HG03159 (cell line): ENCODE measurements around the gene MALRD1.
"Not testable (repeated sequence)": the region's sequence is repeated elsewhere in the genome, so short reads cannot be mapped to it uniquely, and the experiment has no call there.

ENCODE experiments used
- ATAC-seq: cut with Tn5 transposase; IDR thresholded peaks from one replicate; pipeline ENCODE4 v1.9.1; 2021; ENCODE audit warnings: mild to moderate bottlenecking, moderate library complexity; ENCODE audit not compliant: unreplicated experiment

Gene MALRD1

DNA sequence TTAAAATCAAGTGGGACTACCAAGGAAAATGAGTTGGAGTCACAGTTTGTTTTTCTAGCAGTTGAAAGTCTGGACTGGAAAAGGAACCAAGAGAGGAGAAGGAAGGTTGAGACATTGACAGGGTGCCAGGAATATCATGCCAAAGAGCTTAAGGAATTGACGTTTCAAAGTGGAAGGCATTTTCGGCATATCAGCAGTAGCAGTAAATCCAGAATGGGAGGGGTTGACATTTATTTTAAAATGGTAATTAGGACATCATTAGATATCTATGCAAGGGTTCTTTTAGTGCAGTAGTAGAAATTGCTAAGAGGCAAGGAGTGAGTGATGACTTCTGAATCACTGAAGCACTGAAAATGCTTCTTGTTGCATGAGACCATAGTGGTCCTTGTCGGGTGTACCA, 431.8 kb downstream of the MALRD1 start:
- ATAC-seq = no peak

DNA sequence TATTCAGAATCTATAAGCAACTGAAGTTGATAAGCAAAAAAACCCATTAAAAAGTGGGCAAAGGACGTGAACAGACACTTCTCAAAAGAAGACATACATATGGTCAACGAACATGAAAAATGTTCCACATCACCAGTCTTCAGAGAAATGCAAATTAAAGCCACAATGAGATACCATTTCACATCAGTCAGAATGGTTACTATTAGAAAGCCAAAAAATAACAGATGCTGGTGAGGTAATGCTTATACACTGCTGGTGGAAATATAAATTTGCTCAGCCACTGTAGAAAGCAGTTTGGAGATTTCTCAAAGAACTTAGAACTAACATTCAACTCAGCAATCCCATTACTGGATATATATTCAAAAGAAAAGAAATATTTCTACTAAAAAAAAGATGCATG, 434.8 kb downstream of the MALRD1 start:
- no peak for ATAC-seq

DNA sequence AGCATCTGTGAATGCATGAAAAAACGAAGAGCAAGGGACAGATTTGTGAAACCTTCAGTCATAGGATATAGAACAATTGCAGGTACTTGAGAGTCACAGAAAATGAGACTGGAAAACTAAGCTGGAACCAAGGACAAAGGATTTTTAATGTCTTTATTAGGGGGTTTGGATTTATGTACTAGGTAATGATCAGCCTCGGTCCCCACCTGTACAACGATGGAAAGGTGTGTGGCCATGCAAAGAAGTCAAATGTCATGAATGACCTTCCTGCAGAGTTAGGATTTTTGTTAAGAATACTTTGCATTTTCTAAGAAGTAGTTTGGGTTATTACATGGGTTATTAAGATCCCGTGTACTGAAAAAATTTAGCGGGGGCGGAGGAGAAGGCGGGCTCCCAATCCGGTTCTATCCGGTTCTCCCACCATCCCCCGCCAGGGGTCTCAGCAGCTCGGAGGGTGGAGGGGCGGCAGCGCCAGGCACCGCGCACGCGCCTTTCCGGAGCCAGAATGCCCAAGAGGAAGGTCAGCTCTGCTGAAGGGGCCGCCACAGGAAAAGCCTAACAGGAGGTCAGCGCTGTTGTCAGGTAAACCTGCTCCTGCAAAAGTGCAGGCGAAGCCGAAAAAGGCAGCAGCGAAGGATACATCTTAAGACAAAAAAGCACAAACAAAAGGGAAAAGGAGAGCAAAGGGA, 440.1 kb downstream of the MALRD1 start:
- no peak for ATAC-seq

DNA sequence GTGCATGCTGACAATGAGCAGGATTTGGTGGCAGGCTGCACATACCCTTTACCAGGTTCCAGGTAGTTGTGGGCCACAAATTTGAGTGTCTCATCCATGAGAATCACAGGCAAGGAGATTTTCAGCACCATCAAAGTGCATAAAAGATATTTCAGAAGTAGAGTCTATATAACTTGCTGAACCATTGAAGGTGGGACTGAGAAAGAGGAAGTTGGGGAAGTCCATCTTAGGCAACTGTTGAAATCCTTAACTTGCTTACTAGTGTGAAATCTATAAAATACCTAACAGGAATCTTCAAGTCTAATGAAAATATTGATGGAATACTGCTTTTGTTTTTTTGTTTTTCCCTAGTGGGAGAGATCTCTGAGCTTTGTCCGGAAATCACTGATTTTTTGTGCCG, 442.6 kb downstream of the MALRD1 start:
- ATAC-seq = no peak

DNA sequence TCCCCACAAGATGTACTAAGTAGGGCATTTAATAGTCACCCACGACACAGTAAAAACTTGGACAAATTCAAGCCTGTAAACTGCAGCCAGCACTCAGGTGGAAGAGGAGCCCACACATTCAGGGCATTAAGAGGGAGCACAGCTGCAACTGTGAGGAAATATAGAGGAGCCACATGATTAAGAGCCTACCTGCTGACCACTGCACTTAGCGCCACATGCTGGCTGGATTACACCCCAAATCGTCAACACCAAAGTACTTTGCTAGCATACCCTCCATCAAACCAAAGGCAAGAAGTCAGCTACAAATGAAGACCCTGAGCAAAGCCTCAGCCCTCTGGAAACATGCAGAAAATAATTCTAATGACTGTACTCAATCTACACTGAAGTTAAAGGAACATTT, 445.3 kb downstream of the MALRD1 start:
- no peak for ATAC-seq

DNA sequence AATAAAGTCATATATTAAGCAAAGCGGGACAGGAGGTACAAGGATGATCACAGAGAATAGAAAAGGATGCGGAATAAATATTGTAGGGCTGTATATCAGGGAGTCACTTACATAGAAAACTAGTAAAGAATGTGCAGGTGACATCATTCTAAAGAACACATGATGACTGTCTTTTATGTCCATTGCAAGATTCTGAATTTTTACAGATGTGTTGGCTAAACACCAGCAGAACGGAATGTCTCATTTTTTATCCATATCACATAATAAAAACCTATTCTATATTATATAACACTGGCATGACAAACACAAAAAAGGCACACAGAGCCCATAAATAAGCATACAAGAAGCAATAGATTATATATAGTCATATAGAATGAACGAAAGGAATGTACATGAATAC, 448.4 kb downstream of the MALRD1 start:
- no peak for ATAC-seq

DNA sequence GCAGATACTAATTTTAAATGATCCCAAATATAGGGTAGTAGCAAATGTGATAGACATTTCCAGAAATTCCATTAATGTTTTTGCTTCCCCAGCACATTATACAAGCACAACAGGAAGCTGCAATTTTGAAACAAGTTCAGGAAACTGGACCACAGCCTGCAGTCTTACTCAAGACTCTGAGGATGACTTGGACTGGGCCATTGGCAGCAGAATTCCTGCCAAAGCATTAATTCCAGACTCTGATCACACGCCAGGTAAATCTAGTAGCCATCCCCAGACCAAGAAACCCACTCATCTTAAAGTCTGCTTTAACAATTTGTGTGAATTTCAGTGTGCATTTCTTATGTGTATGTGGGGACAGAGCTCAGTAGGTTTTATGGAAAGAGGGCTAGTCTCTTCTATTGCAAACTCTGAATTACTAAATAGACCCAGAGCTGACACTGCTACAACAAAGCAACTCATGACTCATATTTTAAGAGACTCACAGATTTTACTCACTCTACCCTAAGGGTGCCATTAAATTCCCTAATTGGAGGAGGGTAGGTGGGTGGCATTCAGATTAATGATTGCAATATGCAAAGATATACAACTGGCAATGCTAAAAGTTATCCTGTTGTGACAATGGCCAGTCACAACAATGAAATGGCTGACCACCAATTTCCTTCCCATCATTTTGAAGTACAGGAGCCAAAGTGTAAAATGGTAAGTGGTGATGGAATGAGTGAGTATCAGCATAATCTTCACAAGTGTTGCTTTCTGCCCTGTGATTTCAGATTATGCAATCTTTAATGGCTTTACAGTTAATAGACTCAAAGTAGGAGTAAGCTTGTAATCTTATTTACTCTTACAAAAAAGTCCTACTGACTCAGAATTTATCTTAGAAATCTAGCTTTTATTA, 450.0 kb downstream of the MALRD1 start:
- no peak for ATAC-seq

DNA sequence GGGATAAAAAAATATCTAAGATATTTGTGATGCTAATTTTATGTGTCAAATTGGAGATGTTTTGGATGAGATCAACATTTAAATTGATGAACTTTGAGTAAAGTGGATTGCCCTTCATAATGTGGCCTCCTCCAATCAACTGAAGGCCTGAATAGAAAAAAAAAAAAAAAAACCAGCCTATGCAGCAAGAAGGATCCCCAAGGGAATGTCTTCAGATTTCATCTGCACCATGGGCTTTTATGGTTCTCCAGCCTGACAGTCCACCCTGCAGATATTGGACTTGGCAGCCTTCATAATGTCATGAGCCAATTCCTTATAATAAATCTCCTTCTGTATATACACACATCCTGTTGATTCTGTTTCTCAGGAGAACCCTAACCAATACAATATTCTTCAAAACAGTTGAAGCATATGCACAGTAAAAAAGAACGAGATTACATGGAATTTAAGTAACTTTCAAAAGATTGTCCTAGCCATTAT, 450.7 kb downstream of the MALRD1 start:
- no peak for ATAC-seq

DNA sequence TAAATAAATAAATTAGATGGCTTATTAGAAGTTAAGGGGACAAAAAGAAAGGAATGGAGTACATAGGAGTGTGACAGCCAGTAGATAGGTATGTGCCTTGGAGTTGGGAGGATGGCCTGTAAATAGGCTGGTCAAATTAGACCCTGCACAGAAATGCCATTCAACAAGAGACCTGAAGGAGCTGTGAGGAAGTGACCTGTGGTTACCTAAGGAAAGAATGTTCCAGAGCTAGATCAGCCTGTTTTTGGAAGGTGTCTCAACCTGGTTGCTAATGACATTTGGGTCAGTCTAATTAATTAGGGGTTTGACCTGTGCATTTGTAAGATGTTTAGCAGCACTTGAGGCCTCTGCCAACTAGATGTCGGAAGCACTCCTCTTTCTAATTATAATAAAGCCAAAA, 452.4 kb downstream of the MALRD1 start:
- no peak for ATAC-seq

DNA sequence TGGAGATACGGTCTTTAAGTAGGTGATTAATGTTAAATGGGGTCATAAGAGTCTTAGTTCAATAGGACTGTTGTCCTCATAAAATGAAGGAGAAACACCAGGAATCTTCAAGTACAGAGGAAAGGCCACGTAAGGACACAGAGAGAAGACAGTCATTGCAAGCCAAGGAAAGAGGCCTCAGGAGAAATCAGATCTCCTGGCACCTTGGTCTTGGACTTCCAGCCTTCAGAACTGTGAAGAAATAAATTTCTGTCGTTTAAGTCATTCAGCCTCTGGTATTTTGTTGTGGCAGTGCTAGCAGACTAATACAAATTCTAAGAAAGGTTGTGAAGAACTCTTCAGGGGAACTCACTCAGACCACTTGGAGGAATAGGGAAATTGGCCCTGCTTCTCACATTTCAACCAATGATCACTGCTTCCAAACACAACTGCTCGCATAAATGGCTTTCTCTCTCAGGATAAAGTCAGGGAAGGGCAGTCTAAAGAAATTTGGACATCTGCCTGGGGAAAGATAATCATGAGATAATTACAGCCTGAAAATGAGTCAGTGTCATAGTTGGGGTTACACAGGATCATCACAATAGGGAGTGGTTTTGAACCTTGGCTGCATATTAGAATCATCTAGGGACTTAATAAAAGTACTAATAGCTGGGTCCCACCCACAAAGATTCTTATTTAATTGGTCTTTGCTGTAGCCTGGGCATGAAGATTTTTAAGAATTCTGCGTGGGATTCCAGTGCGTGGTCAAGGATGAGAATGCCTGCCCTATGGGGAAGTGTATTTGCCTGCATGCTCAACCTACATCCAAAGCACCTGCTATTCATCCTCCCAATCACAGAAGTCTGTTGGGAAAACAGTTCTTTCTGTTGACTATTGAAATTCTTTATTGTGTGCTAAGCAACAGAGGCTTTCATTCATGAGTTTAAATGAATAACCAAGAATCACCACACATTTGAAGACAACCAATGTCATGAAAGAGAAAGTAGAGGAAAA, 457.0 kb downstream of the MALRD1 start:
- no peak for ATAC-seq

DNA sequence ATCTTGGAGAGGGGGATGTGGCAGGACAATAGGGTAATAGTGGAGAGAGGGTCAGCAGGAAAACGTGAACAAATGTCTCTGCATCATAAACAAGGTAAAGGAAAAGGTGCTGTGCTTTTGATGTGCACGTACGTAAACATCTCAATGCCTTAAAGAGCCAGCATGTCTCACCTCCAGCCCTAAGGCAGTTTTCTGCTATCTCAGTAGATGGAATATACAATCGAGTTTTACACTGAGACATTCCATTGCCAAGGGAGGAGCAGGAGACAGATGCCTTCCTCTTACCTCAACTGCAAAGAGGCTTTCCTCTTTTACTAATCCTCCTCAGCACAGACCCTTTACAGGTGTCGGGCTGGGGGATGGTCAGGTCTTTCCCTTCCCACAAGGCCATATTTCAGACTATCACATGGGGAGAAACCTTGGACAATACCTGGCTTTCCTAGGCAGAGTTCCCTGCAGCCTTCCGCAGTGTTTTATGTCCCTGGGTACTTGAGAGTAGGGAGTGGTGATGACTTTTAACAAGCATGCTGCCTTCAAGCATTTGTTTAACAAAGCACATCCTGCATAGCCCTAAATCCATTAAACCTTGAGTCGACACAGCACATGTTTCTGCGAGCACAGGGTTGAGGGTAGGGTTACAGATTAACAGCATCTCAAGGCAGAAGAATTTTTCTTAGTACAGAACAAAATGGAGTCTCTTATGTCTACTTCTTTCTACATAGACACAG, 461.6 kb downstream of the MALRD1 start:
- ATAC-seq = not testable (repeated sequence)

DNA sequence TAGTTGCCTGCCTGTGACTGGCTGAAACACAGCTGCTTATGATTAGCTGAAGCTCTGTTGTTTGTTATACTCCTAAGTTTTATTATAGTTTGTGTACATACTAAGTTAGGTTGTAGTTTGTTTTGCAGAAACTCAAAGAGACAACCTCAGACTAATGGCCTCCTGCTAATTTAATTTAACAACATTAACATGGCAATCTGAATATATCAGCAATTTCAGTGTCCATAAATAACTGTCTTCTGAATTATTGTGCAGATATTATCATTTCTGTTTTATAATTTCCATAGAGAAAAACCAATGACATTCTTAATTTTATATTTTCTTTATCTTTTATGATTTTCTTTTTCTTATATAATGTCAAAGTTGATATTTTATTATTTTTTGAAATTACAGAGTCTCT, 469.5 kb downstream of the MALRD1 start:
- ATAC-seq = no peak

DNA sequence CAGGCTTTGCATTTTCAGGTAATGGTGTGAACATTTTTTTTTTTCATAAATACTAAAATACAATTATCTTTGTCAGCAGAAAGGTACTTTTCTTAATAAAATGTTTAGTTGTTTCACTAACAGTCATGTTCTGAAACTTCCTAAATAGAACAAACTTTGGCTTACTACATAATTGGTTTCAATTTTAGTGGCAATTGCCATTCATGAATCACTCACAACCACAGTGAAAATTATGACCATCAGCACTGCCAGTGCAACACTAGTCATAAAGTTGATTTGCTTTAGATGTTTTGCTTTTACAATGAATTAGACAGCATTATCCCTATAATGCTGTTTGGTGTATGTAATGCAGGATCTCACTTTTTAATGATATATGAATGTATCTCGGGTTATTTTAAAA, 470.0 kb downstream of the MALRD1 start:
- ATAC-seq = no peak

DNA sequence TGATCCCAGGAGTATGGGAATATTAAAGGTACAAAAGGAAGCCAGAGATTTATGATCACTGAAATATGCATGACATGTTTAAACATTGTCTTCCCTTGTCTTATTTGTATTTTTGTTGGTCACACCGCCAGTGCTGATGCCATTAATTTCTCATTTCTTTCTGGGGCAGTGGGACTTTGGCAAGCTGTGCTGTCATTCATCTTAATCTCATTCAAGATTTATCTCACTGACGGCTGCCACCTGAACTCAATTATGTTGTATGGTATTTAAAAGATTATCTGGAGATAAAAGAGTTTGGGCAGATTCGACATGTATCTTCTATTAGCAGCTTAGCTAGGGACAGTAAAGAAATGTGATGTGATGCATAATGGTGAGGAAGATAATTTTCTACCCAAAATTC, 482.7 kb downstream of the MALRD1 start:
- ATAC-seq = no peak

DNA sequence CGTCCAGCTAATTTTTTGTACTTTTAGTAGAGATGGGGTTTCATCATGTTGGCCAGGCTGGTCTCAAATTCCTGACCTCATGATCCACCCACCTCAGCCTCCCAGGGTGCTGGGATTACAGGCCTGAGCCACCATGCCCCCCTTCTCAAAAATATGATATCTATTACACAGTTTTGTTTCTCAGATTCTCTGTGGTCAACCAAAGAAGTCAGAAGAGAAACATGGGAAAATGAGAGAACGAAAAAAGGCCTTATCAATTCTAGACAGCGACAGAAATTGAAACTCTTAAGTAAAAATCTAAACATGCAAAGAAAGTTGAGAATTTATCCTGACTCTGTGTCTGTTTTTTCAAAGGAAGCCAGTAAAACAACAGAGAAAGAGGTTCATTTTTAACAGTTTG, 483.8 kb downstream of the MALRD1 start:
- ATAC-seq = no peak

DNA sequence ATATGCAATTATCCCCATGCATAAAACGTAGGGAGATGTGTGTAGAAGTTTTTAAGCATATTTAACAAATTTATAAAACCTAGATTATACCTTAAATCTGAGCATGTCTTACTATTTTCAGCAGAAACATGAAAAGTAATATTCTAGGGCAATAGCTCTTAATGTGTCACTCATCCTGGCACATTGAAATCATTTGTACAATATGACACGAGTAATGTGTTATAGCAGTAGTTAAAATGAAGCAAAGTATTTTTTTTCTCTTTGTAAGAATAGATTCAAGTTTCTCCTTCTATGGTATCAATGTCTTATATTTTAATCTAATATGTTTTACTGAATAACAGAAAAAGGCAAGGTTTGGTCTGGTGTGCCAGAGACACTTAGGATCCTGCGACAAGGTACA, 492.7 kb downstream of the MALRD1 start:
- ATAC-seq = no peak

DNA sequence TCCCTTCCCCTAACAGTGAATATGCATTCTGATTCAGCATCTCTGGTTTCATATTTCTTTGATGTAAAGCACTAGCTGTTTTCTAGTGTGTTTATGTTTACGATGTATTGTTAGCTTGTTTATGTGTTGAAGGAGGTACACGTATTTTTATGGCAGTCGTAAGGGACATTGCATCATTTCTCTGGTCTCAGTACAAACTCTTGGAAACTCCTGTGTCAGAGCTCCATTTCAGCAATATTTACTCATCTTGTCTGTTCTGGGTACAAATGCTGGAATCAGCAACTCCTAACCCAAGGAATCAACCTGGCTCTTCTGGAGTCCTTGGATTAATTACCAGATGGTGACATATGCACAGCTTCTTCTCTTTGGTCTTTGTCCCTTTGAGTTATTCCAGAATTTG, 497.6 kb downstream of the MALRD1 start:
- ATAC-seq = no peak

DNA sequence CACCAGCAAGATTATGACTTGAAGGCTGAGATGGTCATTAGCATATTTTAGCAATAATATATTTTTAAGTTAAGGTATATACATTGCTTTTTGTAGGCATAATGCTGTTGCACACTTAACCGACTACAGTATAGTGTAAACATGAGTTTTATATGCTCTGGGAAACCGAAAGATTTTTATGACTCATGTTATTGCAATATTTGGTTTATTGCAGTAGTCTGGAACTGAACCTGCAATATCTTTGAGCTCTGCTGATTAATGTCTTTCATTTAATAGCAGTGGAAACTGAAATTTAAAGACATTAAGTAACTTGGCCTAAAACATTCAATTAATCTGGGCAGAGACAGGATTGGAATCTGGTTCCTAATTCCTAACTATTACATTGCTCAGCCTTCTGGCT, 500.9 kb downstream of the MALRD1 start:
- no peak for ATAC-seq

DNA sequence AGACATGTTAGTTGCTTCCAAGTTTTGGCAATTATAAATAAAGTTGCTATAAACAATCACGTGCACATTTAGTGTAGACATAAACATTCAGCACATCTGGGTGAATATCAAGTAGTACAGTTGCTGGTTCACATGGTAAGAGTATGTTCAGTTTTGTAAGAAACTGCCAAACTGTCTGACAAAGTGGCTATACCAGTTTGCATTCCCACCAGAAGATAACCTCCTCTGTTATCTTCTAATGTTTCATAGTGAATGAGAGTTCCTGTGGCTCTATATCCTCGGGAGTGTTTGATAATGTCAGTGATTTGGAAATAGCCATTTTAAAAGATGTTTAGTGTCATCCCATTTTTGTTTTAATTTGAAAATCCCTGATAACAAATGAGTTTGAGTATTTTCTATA, 508.1 kb downstream of the MALRD1 start:
- ATAC-seq = no peak

DNA sequence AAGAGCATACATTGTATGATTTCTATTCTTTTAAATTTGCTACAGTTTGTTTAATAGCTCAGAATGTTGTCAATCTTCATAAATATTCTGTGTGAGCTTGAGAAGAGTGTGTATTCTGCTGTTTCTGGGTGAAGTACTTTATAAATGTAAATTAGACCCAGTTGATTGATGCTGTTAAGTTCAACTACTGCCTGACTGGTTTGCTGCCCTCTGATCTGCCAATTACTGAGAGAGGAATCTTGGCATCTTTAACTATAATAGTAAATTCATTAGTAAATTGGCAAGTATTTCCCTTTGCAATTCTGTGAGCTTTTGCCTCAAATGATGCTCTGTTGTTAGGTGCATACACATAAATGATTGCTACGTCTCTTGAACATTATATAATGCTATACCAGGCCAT, 512.6 kb downstream of the MALRD1 start:
- ATAC-seq = no peak
